ENCODE data around the gene EPAS1.

The EPAS1 gene

GRCh38 chr2:46319711-46320110 lies 22.5 kb downstream of the EPAS1 start:
- Histone ChIP-seq H2AFZ (ENCODE audit: low read length, unreplicated experiment) (peak overlapping the region; percentile 16), H3K27ac (ENCODE audit: low read depth, low read length) (peak overlapping the region; percentile 97), H3K4me1 (ENCODE audit: control insufficient read depth, insufficient read depth, low read length, unreplicated experiment) (peaks cover 75% of the 10 kb centered on the region), H3K4me3 (ENCODE audit: low read depth, low read length) (peak overlapping the region; percentile 68), H3K27me3 (ENCODE audit: insufficient read depth, low read length) (no peaks in the 10 kb centered on the region), H3K36me3 (ENCODE audit: insufficient read depth, low read length) (peaks cover 3% of the 10 kb centered on the region; the same call in 1 of the 2 replicates), H3K79me2 (ENCODE audit: control insufficient read depth, insufficient read depth, low read length, unreplicated experiment) (peaks cover 78% of the 10 kb centered on the region)

- Histone ChIP-seq H3K4me1 (ENCODE audit: control insufficient read depth, insufficient read depth, low read length, unreplicated experiment) (peaks cover 75% of the 10 kb centered on the region), H3K79me2 (ENCODE audit: control insufficient read depth, insufficient read depth, low read length, unreplicated experiment) (peaks cover 80% of the 10 kb centered on the region), H3K4me3 (ENCODE audit: low read depth, low read length) (peak overlapping the region; percentile 68), H2AFZ (ENCODE audit: low read length, unreplicated experiment) (peak overlapping the region; percentile 16), H3K36me3 (ENCODE audit: insufficient read depth, low read length) (peaks cover 3% of the 10 kb centered on the region; the same call in 1 of the 2 replicates), H3K27ac (ENCODE audit: low read depth, low read length) (peak overlapping the region; percentile 97), H3K27me3 (ENCODE audit: insufficient read depth, low read length) (no peaks in the 10 kb centered on the region)
These were observed 22.9 kb downstream of the EPAS1 start for GRCh38 chr2:46320141-46320567.

- Histone ChIP-seq H3K36me3 (ENCODE audit: insufficient read depth, low read length) (no peaks in the 10 kb centered on the region), H3K79me2 (ENCODE audit: control insufficient read depth, insufficient read depth, low read length, unreplicated experiment) (peaks cover 94% of the 10 kb centered on the region), H3K27ac (ENCODE audit: low read depth, low read length) (peak overlapping the region; percentile 39)
These were observed 26.5 kb downstream of the EPAS1 start for GRCh38 chr2:46323730-46324129.

GRCh38 chr2:46325182-46325928 lies 28.1 kb downstream of the EPAS1 start:
- Histone ChIP-seq H3K4me1 (ENCODE audit: control insufficient read depth, insufficient read depth, low read length, unreplicated experiment) (peaks cover 66% of the 10 kb centered on the region), H3K79me2 (ENCODE audit: control insufficient read depth, insufficient read depth, low read length, unreplicated experiment) (peaks cover 79% of the 10 kb centered on the region), H3K27ac (ENCODE audit: low read depth, low read length) (no peak overlapping the region), H3K36me3 (ENCODE audit: insufficient read depth, low read length) (no peaks in the 10 kb centered on the region), H3K4me3 (ENCODE audit: low read depth, low read length) (no peak overlapping the region), H2AFZ (ENCODE audit: low read length, unreplicated experiment) (no peak overlapping the region), H3K27me3 (ENCODE audit: insufficient read depth, low read length) (no peaks in the 10 kb centered on the region)

More at GRCh38 chr2:46323730-46324129, 26.5 kb downstream of the EPAS1 start:
- Histone ChIP-seq H3K27me3 (ENCODE audit: insufficient read depth, low read length) (no peaks in the 10 kb centered on the region), H2AFZ (ENCODE audit: low read length, unreplicated experiment) (no peak overlapping the region), H3K4me3 (ENCODE audit: low read depth, low read length) (no peak overlapping the region), H3K4me1 (ENCODE audit: control insufficient read depth, insufficient read depth, low read length, unreplicated experiment) (peaks cover 68% of the 10 kb centered on the region)

GRCh38 chr2:46326231-46326980 lies 29.2 kb downstream of the EPAS1 start:
- H3K4me3 ChIP-seq (ENCODE audit: low read depth, low read length), result no peak overlapping the region
- peaks cover 66% of the 10 kb centered on the region for H3K4me1 ChIP-seq (ENCODE audit: control insufficient read depth, insufficient read depth, low read length, unreplicated experiment)
- H3K27ac ChIP-seq (ENCODE audit: low read depth, low read length), result peak overlapping the region; percentile 31
- no peaks in the 10 kb centered on the region for H3K27me3 ChIP-seq (ENCODE audit: insufficient read depth, low read length)
- H3K36me3 ChIP-seq (ENCODE audit: insufficient read depth, low read length), result no peaks in the 10 kb centered on the region
- H3K79me2 ChIP-seq (ENCODE audit: control insufficient read depth, insufficient read depth, low read length, unreplicated experiment), result peaks cover 79% of the 10 kb centered on the region
- H2AFZ ChIP-seq (ENCODE audit: low read length, unreplicated experiment), result no peak overlapping the region

GRCh38 chr2:46327627-46328026 lies 30.4 kb downstream of the EPAS1 start:
- Histone ChIP-seq H3K27me3 (ENCODE audit: insufficient read depth, low read length) (no peaks in the 10 kb centered on the region), H2AFZ (ENCODE audit: low read length, unreplicated experiment) (no peak overlapping the region), H3K36me3 (ENCODE audit: insufficient read depth, low read length) (no peaks in the 10 kb centered on the region), H3K4me1 (ENCODE audit: control insufficient read depth, insufficient read depth, low read length, unreplicated experiment) (peaks cover 78% of the 10 kb centered on the region), H3K4me3 (ENCODE audit: low read depth, low read length) (no peak overlapping the region), H3K27ac (ENCODE audit: low read depth, low read length) (no peak overlapping the region), H3K79me2 (ENCODE audit: control insufficient read depth, insufficient read depth, low read length, unreplicated experiment) (peaks cover 79% of the 10 kb centered on the region)

- Histone ChIP-seq H3K36me3 (ENCODE audit: insufficient read depth, low read length) (no peaks in the 10 kb centered on the region), H3K4me3 (ENCODE audit: low read depth, low read length) (no peak overlapping the region), H3K27ac (ENCODE audit: low read depth, low read length) (peak overlapping the region; percentile 98; the same call in 1 of the 2 replicates), H3K79me2 (ENCODE audit: control insufficient read depth, insufficient read depth, low read length, unreplicated experiment) (peaks cover 79% of the 10 kb centered on the region), H3K4me1 (ENCODE audit: control insufficient read depth, insufficient read depth, low read length, unreplicated experiment) (peaks cover 83% of the 10 kb centered on the region), H2AFZ (ENCODE audit: low read length, unreplicated experiment) (no peak overlapping the region), H3K27me3 (ENCODE audit: insufficient read depth, low read length) (no peaks in the 10 kb centered on the region)
These were observed 31.1 kb downstream of the EPAS1 start for GRCh38 chr2:46328291-46328690.

- no peaks in the 10 kb centered on the region for H3K27me3 ChIP-seq (ENCODE audit: insufficient read depth, low read length)
- H3K4me3 ChIP-seq (ENCODE audit: low read depth, low read length), result no peak overlapping the region
- H3K27ac ChIP-seq (ENCODE audit: low read depth, low read length), result peak overlapping the region; percentile 98
- H3K79me2 ChIP-seq (ENCODE audit: control insufficient read depth, insufficient read depth, low read length, unreplicated experiment), result peaks cover 78% of the 10 kb centered on the region
- H3K4me1 ChIP-seq (ENCODE audit: control insufficient read depth, insufficient read depth, low read length, unreplicated experiment), result peaks cover 83% of the 10 kb centered on the region
- H2AFZ ChIP-seq (ENCODE audit: low read length, unreplicated experiment), result no peak overlapping the region
- H3K36me3 ChIP-seq (ENCODE audit: insufficient read depth, low read length), result no peaks in the 10 kb centered on the region
These were observed 31.6 kb downstream of the EPAS1 start for GRCh38 chr2:46328829-46329228.

- H3K4me3 ChIP-seq (ENCODE audit: low read depth, low read length), result no peak overlapping the region
- no peak overlapping the region for H2AFZ ChIP-seq (ENCODE audit: low read length, unreplicated experiment)
- H3K27me3 ChIP-seq (ENCODE audit: insufficient read depth, low read length), result no peaks in the 10 kb centered on the region
- peak overlapping the region; percentile 98 for H3K27ac ChIP-seq (ENCODE audit: low read depth, low read length)
- peaks cover 77% of the 10 kb centered on the region for H3K79me2 ChIP-seq (ENCODE audit: control insufficient read depth, insufficient read depth, low read length, unreplicated experiment)
- H3K36me3 ChIP-seq (ENCODE audit: insufficient read depth, low read length), result no peaks in the 10 kb centered on the region
- H3K4me1 ChIP-seq (ENCODE audit: control insufficient read depth, insufficient read depth, low read length, unreplicated experiment), result peaks cover 84% of the 10 kb centered on the region
These were observed 32.1 kb downstream of the EPAS1 start for GRCh38 chr2:46329340-46329739.

GRCh38 chr2:46329803-46330775 lies 32.9 kb downstream of the EPAS1 start:
- Histone ChIP-seq H3K27me3 (ENCODE audit: insufficient read depth, low read length) (no peaks in the 10 kb centered on the region), H3K79me2 (ENCODE audit: control insufficient read depth, insufficient read depth, low read length, unreplicated experiment) (peaks cover 71% of the 10 kb centered on the region), H3K27ac (ENCODE audit: low read depth, low read length) (peak overlapping the region; percentile 98), H3K4me3 (ENCODE audit: low read depth, low read length) (peak overlapping the region; percentile 41), H3K4me1 (ENCODE audit: control insufficient read depth, insufficient read depth, low read length, unreplicated experiment) (peaks cover 82% of the 10 kb centered on the region), H2AFZ (ENCODE audit: low read length, unreplicated experiment) (no peak overlapping the region), H3K36me3 (ENCODE audit: insufficient read depth, low read length) (no peaks in the 10 kb centered on the region)
